Suprapubic skin (tissue), 4 donors: ENCODE data around the gene SLC25A13.

Source experiments
- EP300 ChIP-seq: sonication (generic); formaldehyde crosslinking; IDR thresholded peaks from one replicate; pipeline ENCODE4 v1.6.1; 2017; ENCODE audit warnings: antibody characterized with exemption
- POLR2A ChIP-seq, 2 donors: fragments of 450-650 bp; IDR thresholded peaks; one replicate each; pipeline ENCODE4 v1.6.1; 2017; ENCODE audit warnings: antibody characterized with exemption in 2 of 2, mild to moderate bottlenecking in 2 of 2, moderate library complexity in 2 of 2
- POLR2AphosphoS5 ChIP-seq, 3 donors: sonication (generic); formaldehyde crosslinking; IDR thresholded peaks; one replicate each; pipeline ENCODE4 v1.6.1; 2017; ENCODE audit warnings: antibody characterized with exemption in 3 of 3
- TF ChIP-seq, protein P1 (sequence below), 2 donors: fragments of 200-600 bp in 1 of 2; fragments of 450-650 bp in 1 of 2; sonication (generic) in 1 of 2; IDR thresholded peaks; one replicate each; pipeline ENCODE4 v1.5.1; 2016 to 2019; ENCODE audit warnings: antibody characterized with exemption in 2 of 2, mild to moderate bottlenecking in 1 of 2, moderate library complexity in 1 of 2

- TF ChIP-seq, protein P1, sequence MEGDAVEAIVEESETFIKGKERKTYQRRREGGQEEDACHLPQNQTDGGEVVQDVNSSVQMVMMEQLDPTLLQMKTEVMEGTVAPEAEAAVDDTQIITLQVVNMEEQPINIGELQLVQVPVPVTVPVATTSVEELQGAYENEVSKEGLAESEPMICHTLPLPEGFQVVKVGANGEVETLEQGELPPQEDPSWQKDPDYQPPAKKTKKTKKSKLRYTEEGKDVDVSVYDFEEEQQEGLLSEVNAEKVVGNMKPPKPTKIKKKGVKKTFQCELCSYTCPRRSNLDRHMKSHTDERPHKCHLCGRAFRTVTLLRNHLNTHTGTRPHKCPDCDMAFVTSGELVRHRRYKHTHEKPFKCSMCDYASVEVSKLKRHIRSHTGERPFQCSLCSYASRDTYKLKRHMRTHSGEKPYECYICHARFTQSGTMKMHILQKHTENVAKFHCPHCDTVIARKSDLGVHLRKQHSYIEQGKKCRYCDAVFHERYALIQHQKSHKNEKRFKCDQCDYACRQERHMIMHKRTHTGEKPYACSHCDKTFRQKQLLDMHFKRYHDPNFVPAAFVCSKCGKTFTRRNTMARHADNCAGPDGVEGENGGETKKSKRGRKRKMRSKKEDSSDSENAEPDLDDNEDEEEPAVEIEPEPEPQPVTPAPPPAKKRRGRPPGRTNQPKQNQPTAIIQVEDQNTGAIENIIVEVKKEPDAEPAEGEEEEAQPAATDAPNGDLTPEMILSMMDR (IDR thresholded peaks at IDR 0.05), result no peak
- TF ChIP-seq POLR2A (IDR thresholded peaks at IDR 0.05) (no peak), POLR2AphosphoS5 (IDR thresholded peaks at IDR 0.05) (no peak), EP300 (no peak)
Observed at GRCh38 chr7:96224073-96224472, 97.8 kb downstream of the SLC25A13 start.
